MM.1S (cell line): ENCODE data around the gene CLINT1.
A peak's percentile ranks its signal among the peaks of the same experiment; 100 is the strongest.

Experiments
- DNase-seq: peaks from one replicate; pipeline ENCODE4 v3.0.0-alpha.2; 2015
- H2AFZ ChIP-seq: fragments of 300-600 bp; sonication (generic); 2 replicates; pipeline ENCODE4 v1.6.0; 2016; ENCODE audit warnings: antibody characterized with exemption, low read length
- H3F3A ChIP-seq: fragments of 300-600 bp; sonication (generic); 2 replicates; pipeline ENCODE4 v1.6.1; 2016; ENCODE audit warnings: mild to moderate bottlenecking, antibody characterized with exemption, low read length, moderate library complexity, mixed read lengths; ENCODE audit not compliant: insufficient read depth
- H3K27ac ChIP-seq: fragments of 300-600 bp; sonication (generic); 2 replicates; pipeline ENCODE4 v1.5.1; 2016; ENCODE audit warnings: mild to moderate bottlenecking, low read length
- H3K27me3 ChIP-seq: fragments of 300-600 bp; sonication (generic); replicated peaks from 2 replicates; pipeline ENCODE4 v1.6.0; 2016; ENCODE audit warnings: low read length; ENCODE audit not compliant: insufficient read depth
- H3K36me3 ChIP-seq: fragments of 300-600 bp; sonication (generic); replicated peaks from 2 replicates; pipeline ENCODE4 v1.6.1; 2016; ENCODE audit warnings: mild to moderate bottlenecking, low read length, mixed read lengths; ENCODE audit not compliant: insufficient read depth
- H3K4me1 ChIP-seq: fragments of 300-600 bp; sonication (generic); 2 replicates; pipeline ENCODE4 v1.6.1; 2016; ENCODE audit warnings: low read length, mixed read lengths
- H3K4me2 ChIP-seq: fragments of 300-600 bp; sonication (generic); 2 replicates; pipeline ENCODE4 v1.6.0; 2016; ENCODE audit warnings: low read depth, low read length
- H3K4me3 ChIP-seq: fragments of 300-600 bp; sonication (generic); 2 replicates; pipeline ENCODE4 v1.5.1; 2016; ENCODE audit warnings: low read length, mixed read lengths
- H3K79me2 ChIP-seq: fragments of 300-600 bp; sonication (generic); 2 replicates; pipeline ENCODE4 v1.6.1; 2016; ENCODE audit warnings: mixed run types, low read length, mixed read lengths
- H3K9ac ChIP-seq: fragments of 300-600 bp; sonication (generic); 2 replicates; pipeline ENCODE4 v1.6.1; 2016; ENCODE audit warnings: low read length, mixed read lengths
- H3K9me2 ChIP-seq: fragments of 300-600 bp; sonication (generic); replicated peaks from 2 replicates; pipeline ENCODE4 v1.6.1; 2016; ENCODE audit warnings: mild to moderate bottlenecking, low read length, mixed read lengths; ENCODE audit not compliant: insufficient read depth
- H3K9me3 ChIP-seq: fragments of 300-600 bp; sonication (generic); replicated peaks from 2 replicates; pipeline ENCODE4 v1.6.1; 2016; ENCODE audit warnings: mild to moderate bottlenecking, low read length, mixed read lengths; ENCODE audit not compliant: insufficient read depth
- H4K20me1 ChIP-seq: fragments of 300-600 bp; sonication (generic); 2 replicates; pipeline ENCODE4 v1.6.1; 2016; ENCODE audit warnings: mild to moderate bottlenecking, low read length, moderate library complexity, mixed read lengths; ENCODE audit not compliant: insufficient read depth
- EZH2 ChIP-seq: fragments of 300-600 bp; sonication (generic); optimal IDR thresholded peaks from 2 replicates; pipeline ENCODE3; 2017; ENCODE audit warnings: low read depth, mild to moderate bottlenecking, antibody characterized with exemption, low read length, mixed read lengths
- EZH2phosphoT487 ChIP-seq: fragments of 300-600 bp; sonication (generic); IDR thresholded peaks from 2 replicates; pipeline ENCODE4 v1.6.1; 2018; ENCODE audit warnings: antibody characterized with exemption, low read length
- TF ChIP-seq, protein P1 (sequence below): fragments of 300-600 bp; sonication (generic); IDR thresholded peaks from 2 replicates; pipeline ENCODE4 v1.5.1; 2016; ENCODE audit warnings: antibody characterized with exemption, low read length, mixed read lengths

The CLINT1 gene

GRCh38 chr5:157867751-157868387 lies 8.9 kb upstream of the CLINT1 start:
- TF ChIP-seq, protein P1, sequence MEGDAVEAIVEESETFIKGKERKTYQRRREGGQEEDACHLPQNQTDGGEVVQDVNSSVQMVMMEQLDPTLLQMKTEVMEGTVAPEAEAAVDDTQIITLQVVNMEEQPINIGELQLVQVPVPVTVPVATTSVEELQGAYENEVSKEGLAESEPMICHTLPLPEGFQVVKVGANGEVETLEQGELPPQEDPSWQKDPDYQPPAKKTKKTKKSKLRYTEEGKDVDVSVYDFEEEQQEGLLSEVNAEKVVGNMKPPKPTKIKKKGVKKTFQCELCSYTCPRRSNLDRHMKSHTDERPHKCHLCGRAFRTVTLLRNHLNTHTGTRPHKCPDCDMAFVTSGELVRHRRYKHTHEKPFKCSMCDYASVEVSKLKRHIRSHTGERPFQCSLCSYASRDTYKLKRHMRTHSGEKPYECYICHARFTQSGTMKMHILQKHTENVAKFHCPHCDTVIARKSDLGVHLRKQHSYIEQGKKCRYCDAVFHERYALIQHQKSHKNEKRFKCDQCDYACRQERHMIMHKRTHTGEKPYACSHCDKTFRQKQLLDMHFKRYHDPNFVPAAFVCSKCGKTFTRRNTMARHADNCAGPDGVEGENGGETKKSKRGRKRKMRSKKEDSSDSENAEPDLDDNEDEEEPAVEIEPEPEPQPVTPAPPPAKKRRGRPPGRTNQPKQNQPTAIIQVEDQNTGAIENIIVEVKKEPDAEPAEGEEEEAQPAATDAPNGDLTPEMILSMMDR, result no peak
- TF ChIP-seq EZH2phosphoT487, result no peak
- no peak for TF ChIP-seq EZH2
- DNase-seq, result no peak
- H3F3A ChIP-seq, result peaks cover 4% of the 10 kb centered on the region
- H3K9me2 ChIP-seq, result no peaks in the 10 kb centered on the region
- H3K27me3 ChIP-seq, result no peaks in the 10 kb centered on the region
- H3K4me1 ChIP-seq, result peaks cover 6% of the 10 kb centered on the region
- no peak overlapping the region for H3K4me3 ChIP-seq
- H3K9me3 ChIP-seq, result no peaks in the 10 kb centered on the region
- 0 out of 2 replicates have a peak overlapping the region, but pooled peaks have one; percentile 41 for H2AFZ ChIP-seq
- no peak overlapping the region for H3K4me2 ChIP-seq
- H3K79me2 ChIP-seq, result no peaks in the 10 kb centered on the region
- no peak overlapping the region for H3K9ac ChIP-seq
- no peak overlapping the region for H3K27ac ChIP-seq
- no peaks in the 10 kb centered on the region for H4K20me1 ChIP-seq
- H3K36me3 ChIP-seq, result no peaks in the 10 kb centered on the region

- no peak for DNase-seq
- peaks cover 18% of the 10 kb centered on the region for H3F3A ChIP-seq
- H3K4me1 ChIP-seq, result peaks cover 12% of the 10 kb centered on the region
- no peak overlapping the region for H3K4me2 ChIP-seq
- no peaks in the 10 kb centered on the region for H3K9me3 ChIP-seq
- H3K9me2 ChIP-seq, result no peaks in the 10 kb centered on the region
- no peak overlapping the region for H3K9ac ChIP-seq
- H3K27ac ChIP-seq, result no peak overlapping the region
- H4K20me1 ChIP-seq, result no peaks in the 10 kb centered on the region
- no peaks in the 10 kb centered on the region for H3K79me2 ChIP-seq
- H3K27me3 ChIP-seq, result no peaks in the 10 kb centered on the region
- TF ChIP-seq, protein P1, result no peak
- TF ChIP-seq EZH2 (no peak), EZH2phosphoT487 (no peak)
- no peak overlapping the region for H3K4me3 ChIP-seq
- no peaks in the 10 kb centered on the region for H3K36me3 ChIP-seq
- no peak overlapping the region for H2AFZ ChIP-seq
These were observed 7.6 kb upstream of the CLINT1 start for GRCh38 chr5:157866536-157866935.

DNA sequence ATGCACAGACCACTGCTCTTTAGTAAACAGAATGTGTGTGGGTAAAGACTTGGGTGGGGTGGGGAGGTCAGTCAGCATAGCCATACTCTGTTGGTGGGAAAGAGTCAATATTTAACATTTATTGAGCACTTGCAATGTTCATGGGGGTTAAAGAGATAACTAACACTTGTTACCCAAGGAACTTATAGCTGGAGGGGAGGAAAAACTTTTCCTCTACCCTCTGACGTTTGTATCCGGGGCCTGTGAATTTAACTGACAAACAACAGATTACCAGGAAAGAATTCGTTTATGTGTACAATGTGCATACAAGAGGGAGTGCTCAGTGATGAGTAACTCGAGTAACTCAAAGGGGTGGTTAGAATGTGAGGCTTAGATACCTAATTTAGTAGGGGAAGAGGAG lies 6.8 kb upstream of the CLINT1 start:
- peaks cover 19% of the 10 kb centered on the region for H3K4me1 ChIP-seq
- H2AFZ ChIP-seq, result no peak overlapping the region
- H4K20me1 ChIP-seq, result no peaks in the 10 kb centered on the region
- TF ChIP-seq EZH2phosphoT487, result no peak
- no peak for TF ChIP-seq EZH2
- TF ChIP-seq, protein P1, result no peak
- no peak overlapping the region for H3K9ac ChIP-seq
- no peak overlapping the region for H3K4me2 ChIP-seq
- H3K27me3 ChIP-seq, result no peaks in the 10 kb centered on the region
- no peak for DNase-seq
- no peak overlapping the region for H3K27ac ChIP-seq
- no peak overlapping the region for H3K4me3 ChIP-seq
- no peaks in the 10 kb centered on the region for H3K9me2 ChIP-seq
- H3K36me3 ChIP-seq, result no peaks in the 10 kb centered on the region
- peaks cover 25% of the 10 kb centered on the region for H3F3A ChIP-seq
- no peaks in the 10 kb centered on the region for H3K79me2 ChIP-seq
- no peaks in the 10 kb centered on the region for H3K9me3 ChIP-seq
